Calu3 (cell line): ENCODE measurements around the gene ERC2. TPM values are rescaled to one million over a fixed set of nuclear protein-coding genes. Genes with fewer than 3 reads are reported as not detected.

Source experiments
- BruUV-seq: library from RNA; stranded (reverse); fragments of 400-500 nt; replicated peaks from 2 replicates; lab custom pipeline; 2021; lab: Mats Ljungman, UMichigan
- CTCF ChIA-PET: fragments of 300-600 bp; sonication (Branson Sonifier 250); formaldehyde crosslinking; loops from one replicate; lab custom pipeline; 2022; ENCODE audit warnings: antibody characterized with exemption; lab: Charles Lee
- DNase-seq: peaks from one replicate; pipeline ENCODE4 v3.0.0; 2022
- H3K27ac Mint-ChIP-seq: one replicate; pipeline ENCODE4 v1.8.0; 2022; ENCODE audit warnings: mixed read lengths; ENCODE audit not compliant: unreplicated experiment
- H3K27me3 Mint-ChIP-seq: one replicate; pipeline ENCODE4 v1.8.0; 2022; ENCODE audit warnings: mixed read lengths; ENCODE audit not compliant: unreplicated experiment
- H3K36me3 Mint-ChIP-seq: one replicate; pipeline ENCODE4 v1.8.0; 2022; ENCODE audit warnings: mild to moderate bottlenecking, moderate library complexity, mixed read lengths; ENCODE audit not compliant: insufficient read depth, unreplicated experiment
- H3K4me1 Mint-ChIP-seq: one replicate; pipeline ENCODE4 v1.8.0; 2022; ENCODE audit warnings: mild to moderate bottlenecking, low read depth, mixed read lengths; ENCODE audit not compliant: unreplicated experiment
- H3K4me3 Mint-ChIP-seq: one replicate; pipeline ENCODE4 v1.8.0; 2022; ENCODE audit warnings: mild to moderate bottlenecking, low read depth, moderate library complexity, mixed read lengths; ENCODE audit not compliant: unreplicated experiment
- H3K9me3 Mint-ChIP-seq: one replicate; pipeline ENCODE4 v1.8.0; 2022; ENCODE audit warnings: low read depth, mixed read lengths; ENCODE audit not compliant: unreplicated experiment
- intact Hi-C: fragments of 100-400 bp; cut with micrococcal nuclease; formaldehyde crosslinking; loops from one replicate; pipeline ENCODE4 v1.10.0; 2022; ENCODE audit not compliant: unreplicated experiment
- total RNA-seq: library from RNA; stranded (reverse); gene quantifications from 2 replicates; pipeline ENCODE4 v1.2.3, GENCODE V29; 2022
- TF ChIP-seq, protein P1 (sequence below): fragments of 200-600 bp; IDR thresholded peaks from one replicate; pipeline ENCODE4 v1.8.0; 2022; ENCODE audit warnings: antibody characterized with exemption; ENCODE audit not compliant: unreplicated experiment

Gene ERC2
- total RNA-seq, 1 experiment from 2014 or later: 0.73 TPM

DNA sequence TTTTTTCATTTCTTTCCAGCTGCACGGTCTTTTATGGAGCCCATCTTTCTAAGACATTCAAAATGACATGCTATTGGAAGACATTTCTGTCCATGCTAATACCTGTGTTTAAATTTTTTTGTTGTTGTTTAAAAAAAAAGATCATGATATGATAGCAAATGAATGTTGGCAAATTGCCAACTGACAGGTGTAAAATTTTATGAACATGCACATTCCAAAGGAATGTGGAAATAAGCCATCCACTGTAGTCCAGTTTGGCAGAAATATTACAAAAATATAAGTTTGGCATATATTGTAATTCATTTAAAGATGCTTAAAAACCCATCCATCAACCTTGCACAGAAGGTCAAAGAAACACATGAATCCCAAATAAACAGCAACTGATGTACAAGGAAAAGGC lies 905.6 kb downstream of the ERC2 start:
- H3K27ac Mint-ChIP-seq: no peak overlapping the region
- H3K4me1 Mint-ChIP-seq: no peaks in the 10 kb centered on the region
- DNase-seq: no peak
- intact Hi-C loops: no loop called here
- H3K4me3 Mint-ChIP-seq: no peak overlapping the region
- no peaks in the 10 kb centered on the region for H3K36me3 Mint-ChIP-seq
- TF ChIP-seq, protein P1, sequence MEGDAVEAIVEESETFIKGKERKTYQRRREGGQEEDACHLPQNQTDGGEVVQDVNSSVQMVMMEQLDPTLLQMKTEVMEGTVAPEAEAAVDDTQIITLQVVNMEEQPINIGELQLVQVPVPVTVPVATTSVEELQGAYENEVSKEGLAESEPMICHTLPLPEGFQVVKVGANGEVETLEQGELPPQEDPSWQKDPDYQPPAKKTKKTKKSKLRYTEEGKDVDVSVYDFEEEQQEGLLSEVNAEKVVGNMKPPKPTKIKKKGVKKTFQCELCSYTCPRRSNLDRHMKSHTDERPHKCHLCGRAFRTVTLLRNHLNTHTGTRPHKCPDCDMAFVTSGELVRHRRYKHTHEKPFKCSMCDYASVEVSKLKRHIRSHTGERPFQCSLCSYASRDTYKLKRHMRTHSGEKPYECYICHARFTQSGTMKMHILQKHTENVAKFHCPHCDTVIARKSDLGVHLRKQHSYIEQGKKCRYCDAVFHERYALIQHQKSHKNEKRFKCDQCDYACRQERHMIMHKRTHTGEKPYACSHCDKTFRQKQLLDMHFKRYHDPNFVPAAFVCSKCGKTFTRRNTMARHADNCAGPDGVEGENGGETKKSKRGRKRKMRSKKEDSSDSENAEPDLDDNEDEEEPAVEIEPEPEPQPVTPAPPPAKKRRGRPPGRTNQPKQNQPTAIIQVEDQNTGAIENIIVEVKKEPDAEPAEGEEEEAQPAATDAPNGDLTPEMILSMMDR: no peak
- BruUV-seq: no TSS peak
- H3K9me3 Mint-ChIP-seq: peaks cover 5% of the 10 kb centered on the region
- H3K27me3 Mint-ChIP-seq: no peaks in the 10 kb centered on the region
- CTCF ChIA-PET: no interaction called here

DNA sequence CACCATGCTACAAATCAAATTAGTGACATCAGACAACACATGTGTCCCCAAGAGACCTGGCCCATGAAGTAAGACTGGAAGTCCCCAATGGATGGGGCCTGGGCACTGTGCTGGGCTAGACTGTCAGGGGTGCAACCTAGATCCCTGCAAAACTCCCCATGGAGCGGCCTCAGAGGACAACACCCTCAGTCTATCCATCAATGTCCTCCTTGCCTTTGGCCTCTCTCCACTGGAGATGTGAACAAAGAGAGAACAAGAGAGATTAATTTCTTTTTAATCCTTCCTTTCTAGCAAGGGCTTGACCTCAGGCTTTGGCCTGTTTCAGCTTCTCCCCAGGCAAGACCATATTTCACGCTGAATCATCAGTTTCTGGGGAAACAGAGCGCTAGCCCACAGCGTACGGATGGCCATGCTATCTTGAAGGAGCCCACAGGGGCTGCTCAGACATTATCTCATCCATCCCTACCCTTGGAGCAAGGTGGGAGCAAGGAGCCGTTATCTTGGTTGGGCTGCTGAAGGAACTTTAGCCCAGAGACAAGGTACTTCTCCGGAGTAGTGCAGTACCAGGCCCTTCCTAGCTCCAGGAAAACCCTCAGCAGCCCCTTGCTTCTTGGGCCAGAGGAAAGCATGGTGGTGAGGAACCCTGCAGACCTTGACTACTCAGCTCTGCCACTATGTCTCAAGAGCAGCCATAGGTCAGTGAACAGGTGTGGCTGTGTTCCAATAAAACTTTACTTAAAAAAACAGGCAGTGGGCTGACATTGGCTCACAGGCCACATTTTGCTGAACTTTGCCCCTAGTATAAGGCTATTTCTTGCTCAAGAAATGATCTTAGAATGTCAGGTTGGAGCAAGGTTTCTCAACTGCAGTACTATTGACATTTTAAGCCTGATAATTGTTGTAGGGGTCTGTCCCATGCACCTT lies 908.5 kb downstream of the ERC2 start:
- peaks cover 12% of the 10 kb centered on the region for H3K27me3 Mint-ChIP-seq
- intact Hi-C loops: no loop called here
- CTCF ChIA-PET: interaction anchor here (0.6 kb wide), 1 partner anchor 1198 kb away, joined by 5 read pairs; no protein-coding TSS in a partner anchor

DNA sequence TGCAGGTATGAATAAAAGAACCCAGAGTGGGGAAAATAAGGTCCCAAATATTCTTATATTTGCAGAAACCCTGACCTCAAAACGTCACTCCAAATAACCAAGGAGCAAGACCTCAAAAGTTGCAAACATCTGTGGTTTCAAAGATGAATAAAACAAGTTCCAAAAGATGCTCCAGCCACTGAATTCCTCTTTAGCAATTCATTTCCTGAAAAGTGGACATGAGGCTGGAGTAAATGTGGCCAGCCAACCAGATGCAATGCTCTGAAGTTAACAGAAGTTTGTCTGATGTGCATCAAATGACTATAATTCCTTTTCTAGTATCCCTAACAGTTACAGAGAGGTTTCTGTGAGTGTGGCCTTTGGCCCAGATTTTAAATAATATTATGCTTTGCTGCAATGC lies 910.0 kb downstream of the ERC2 start:
- peaks cover 3% of the 10 kb centered on the region for H3K9me3 Mint-ChIP-seq
- H3K27me3 Mint-ChIP-seq: peaks cover 12% of the 10 kb centered on the region
- TF ChIP-seq, protein P1: no peak
- no peaks in the 10 kb centered on the region for H3K4me1 Mint-ChIP-seq
- no peaks in the 10 kb centered on the region for H3K36me3 Mint-ChIP-seq
- no peak overlapping the region for H3K27ac Mint-ChIP-seq
- no peak for DNase-seq
- CTCF ChIA-PET: no interaction called here
- no peak overlapping the region for H3K4me3 Mint-ChIP-seq
- no TSS peak for BruUV-seq
- intact Hi-C loops: no loop called here

More for the DNA sequence above, 908.5 kb downstream of the ERC2 start:
- no peak overlapping the region for H3K4me3 Mint-ChIP-seq
- H3K9me3 Mint-ChIP-seq: peaks cover 3% of the 10 kb centered on the region
- H3K36me3 Mint-ChIP-seq: no peaks in the 10 kb centered on the region
- H3K4me1 Mint-ChIP-seq: no peaks in the 10 kb centered on the region
- no peak for DNase-seq
- BruUV-seq: no TSS peak
- TF ChIP-seq, protein P1: no peak
- H3K27ac Mint-ChIP-seq: no peak overlapping the region

DNA sequence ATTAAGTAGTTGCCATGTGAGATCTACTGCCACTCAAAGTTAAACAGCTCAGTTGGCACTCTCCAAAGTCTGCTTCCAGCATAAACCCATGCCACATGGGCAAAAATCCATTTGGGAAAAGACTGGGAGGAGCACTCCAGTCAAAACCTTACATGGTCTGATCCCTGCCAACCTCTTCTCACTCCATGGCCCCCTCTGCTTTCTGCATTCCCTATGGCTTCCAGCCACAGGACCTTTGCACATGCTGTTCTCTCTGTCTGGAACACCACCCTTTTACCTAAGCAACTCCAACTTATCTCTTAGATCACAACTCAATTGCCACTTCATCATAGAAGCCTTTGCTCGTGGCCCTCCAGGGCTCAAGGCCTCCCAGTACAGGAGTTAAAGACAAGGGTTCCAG lies 910.7 kb downstream of the ERC2 start:
- BruUV-seq: no TSS peak
- Mint-ChIP-seq H3K4me1 (no peaks in the 10 kb centered on the region), H3K4me3 (no peak overlapping the region), H3K27me3 (peaks cover 12% of the 10 kb centered on the region), H3K27ac (no peak overlapping the region), H3K36me3 (no peaks in the 10 kb centered on the region), H3K9me3 (peaks cover 3% of the 10 kb centered on the region)
- no peak for DNase-seq
- intact Hi-C loops: no loop called here
- TF ChIP-seq, protein P1: no peak
- CTCF ChIA-PET: no interaction called here
